GM12891 (cell line): ENCODE measurements around the gene NMNAT1.
"Not testable (repeated sequence)": the region's sequence is repeated elsewhere in the genome, so short reads cannot be mapped to it uniquely, and the experiment has no call there.

Source experiments
- DNase-seq: peaks from one replicate; pipeline ENCODE4 v3.0.0; 2011; ENCODE audit warnings: low spot score; ENCODE audit not compliant: insufficient read length
- FAIRE-seq: peaks from 2 replicates; lab custom pipeline; 2011; peaks lifted over from hg19 to GRCh38; lab: Jason Lieb, UNC
- PAX5 ChIP-seq: IDR thresholded peaks from 2 replicates; pipeline ENCODE4 v1.6.1; 2011; ENCODE audit warnings: low read length, moderate library complexity, mild to moderate bottlenecking; ENCODE audit not compliant: insufficient read depth, severe bottlenecking
- POLR2A ChIP-seq: IDR thresholded peaks from 2 replicates; pipeline ENCODE4 v1.6.1; 2011; ENCODE audit warnings: low read depth, low read length, control low read depth
- POLR2AphosphoS5 ChIP-seq: IDR thresholded peaks from 2 replicates; pipeline ENCODE4 v1.6.1; 2011; ENCODE audit warnings: low read depth, low read length, control low read depth
- POU2F2 ChIP-seq: IDR thresholded peaks from 2 replicates; pipeline ENCODE4 v1.6.1; 2011; ENCODE audit warnings: low read depth, mild to moderate bottlenecking, control low read depth, low read length, moderate library complexity
- SPI1 ChIP-seq: IDR thresholded peaks from 2 replicates; pipeline ENCODE4 v1.6.1; 2011; ENCODE audit warnings: low read depth, low read length, control low read depth
- TAF1 ChIP-seq: IDR thresholded peaks from 2 replicates; pipeline ENCODE4 v1.6.1; 2011; ENCODE audit warnings: low read depth, low read length, control low read depth

The NMNAT1 gene

DNA sequence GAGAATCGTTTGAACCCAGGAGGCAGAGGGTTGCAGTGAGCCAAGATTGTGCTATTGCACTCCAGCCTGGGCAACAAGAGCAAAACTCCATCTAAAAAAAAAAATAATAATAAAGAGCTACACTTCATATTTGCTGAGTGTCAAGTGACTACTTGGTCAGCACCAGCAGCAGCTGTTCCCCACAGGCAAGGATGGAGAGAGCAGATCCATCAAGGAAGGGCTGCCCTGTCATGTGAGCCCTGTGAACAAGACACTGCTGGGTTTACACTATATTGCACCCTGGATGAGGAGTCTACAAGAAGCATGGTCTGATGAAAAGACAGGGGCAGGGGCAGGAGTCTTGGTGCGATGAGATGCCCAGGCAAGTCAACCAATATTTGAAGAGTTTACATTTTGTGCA is 36.8 kb upstream of the NMNAT1 start:
- no peak for FAIRE-seq
- no peak for TF ChIP-seq POU2F2
- TF ChIP-seq POLR2AphosphoS5 = no peak
- TF ChIP-seq TAF1 = no peak
- no peak for TF ChIP-seq POLR2A
- TF ChIP-seq SPI1 = no peak
- TF ChIP-seq PAX5 = no peak

DNA sequence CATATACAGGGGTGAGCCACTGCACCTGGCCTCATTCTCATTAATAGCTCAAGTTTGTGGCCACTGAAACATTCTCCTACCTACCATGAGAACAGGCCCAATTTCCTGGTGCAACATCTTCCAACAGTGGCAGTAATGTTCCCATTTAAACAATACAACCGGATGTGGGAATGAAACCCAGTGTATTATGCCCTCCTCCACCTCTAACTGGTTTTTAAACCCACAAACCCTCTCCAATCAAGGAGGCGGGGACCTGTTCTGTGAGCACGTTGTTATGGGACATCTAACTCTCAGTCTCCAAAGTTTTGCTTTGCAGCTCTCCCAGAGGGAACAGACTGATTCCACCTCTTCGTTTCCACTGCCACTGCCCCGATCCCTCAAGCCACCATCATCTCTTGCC is 35.8 kb upstream of the NMNAT1 start:
- no peak for FAIRE-seq
- TF ChIP-seq PAX5 = no peak
- TF ChIP-seq POU2F2 = no peak
- no peak for TF ChIP-seq POLR2A
- TF ChIP-seq SPI1 = no peak
- TF ChIP-seq TAF1 = no peak
- no peak for TF ChIP-seq POLR2AphosphoS5
- no peak for DNase-seq

More for the DNA sequence above, 36.8 kb upstream of the NMNAT1 start:
- DNase-seq = no peak

GRCh38 chr1:9908871-9909233 is 34.4 kb upstream of the NMNAT1 start:
- no peak for TF ChIP-seq POLR2AphosphoS5
- TF ChIP-seq POU2F2 = no peak
- no peak for TF ChIP-seq TAF1
- TF ChIP-seq SPI1 = no peak
- TF ChIP-seq PAX5 = no peak
- TF ChIP-seq POLR2A = no peak
- DNase-seq (no peak), FAIRE-seq (no peak)

GRCh38 chr1:9909234-9910046 is 33.8 kb upstream of the NMNAT1 start:
- TF ChIP-seq POU2F2 (no peak), POLR2A (no peak)
- DNase-seq (no peak), FAIRE-seq (peak; percentile 84)

DNA sequence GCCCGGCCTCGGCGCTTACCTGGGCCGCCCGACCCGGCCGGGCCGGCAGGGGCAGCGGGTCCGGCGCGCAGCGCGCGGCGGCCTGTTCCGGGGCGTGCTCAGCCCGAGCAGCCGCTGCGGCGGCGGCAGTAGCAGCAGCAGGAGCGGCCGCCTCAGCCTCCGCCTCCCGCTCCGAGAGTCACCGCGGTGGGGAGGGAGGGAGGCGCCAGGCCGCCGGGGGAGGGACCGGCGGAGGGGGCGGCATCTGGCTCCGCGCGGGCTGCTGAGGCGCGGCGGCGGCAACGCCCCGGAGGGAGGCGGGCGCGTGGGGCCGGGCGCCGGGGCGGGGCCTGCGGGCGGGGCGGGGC is 33.2 kb upstream of the NMNAT1 start, which contains the start of gene CTNNBIP1:
Gene CTNNBIP1, minus strand, starts transcription at position 194 of the 347 bp plus-strand sequence. CDS start 38,205 bp downstream, outside the sequence.
- DNase-seq (peak; percentile 88), FAIRE-seq (no peak)
- TF ChIP-seq PAX5 = no peak
- TF ChIP-seq POLR2A = no peak
- no peak for TF ChIP-seq SPI1
- no peak for TF ChIP-seq POLR2AphosphoS5
- TF ChIP-seq TAF1 = no peak
- no peak for TF ChIP-seq POU2F2

DNA sequence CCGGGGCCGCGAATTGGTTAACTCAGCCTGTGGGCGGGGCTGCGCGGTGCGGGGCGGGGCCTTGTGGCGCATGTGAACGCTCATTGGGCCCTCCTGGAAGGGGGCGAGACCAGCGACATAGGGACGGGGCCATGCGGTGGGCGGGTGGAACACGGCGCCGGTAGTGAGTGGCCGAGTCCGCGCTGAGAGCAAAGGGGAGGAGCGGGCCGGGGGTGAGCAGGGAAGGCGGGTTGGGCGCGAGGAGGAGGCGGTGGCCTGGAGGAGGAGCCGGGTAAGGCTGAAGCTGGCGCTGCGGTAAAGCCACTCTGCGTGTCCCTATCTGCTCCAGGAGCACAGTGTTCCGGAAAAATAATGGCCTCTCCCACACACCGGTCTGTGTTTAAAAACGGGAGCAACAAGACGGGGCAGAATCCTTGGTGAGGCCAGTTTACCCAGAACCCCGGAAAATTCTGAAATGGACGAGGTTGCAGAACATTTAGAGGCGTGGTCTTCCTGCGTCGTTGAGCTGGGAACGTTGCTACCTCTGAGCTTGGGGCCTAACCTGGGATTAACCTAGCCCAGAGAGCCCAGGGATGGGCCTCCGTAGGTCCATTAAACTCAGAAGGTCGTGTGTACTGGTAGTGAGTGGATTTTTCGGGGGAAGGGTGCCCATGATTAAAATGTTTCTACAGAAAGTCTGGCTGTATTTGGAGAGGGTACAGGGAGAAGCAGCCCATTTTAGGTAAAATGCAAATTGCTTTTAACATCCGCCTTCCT is 32.7 kb upstream of the NMNAT1 start:
- DNase-seq (peak; percentile 95), FAIRE-seq (peak; percentile 100)
- peak; percentile 58; the same call in 1 of the 2 replicates for TF ChIP-seq POU2F2
- no peak for TF ChIP-seq POLR2A
- TF ChIP-seq POLR2AphosphoS5 = peak; percentile 44; the same call in 1 of the 2 replicates
- TF ChIP-seq PAX5 = no peak
- TF ChIP-seq SPI1 = no peak
- TF ChIP-seq TAF1 = no peak

DNA sequence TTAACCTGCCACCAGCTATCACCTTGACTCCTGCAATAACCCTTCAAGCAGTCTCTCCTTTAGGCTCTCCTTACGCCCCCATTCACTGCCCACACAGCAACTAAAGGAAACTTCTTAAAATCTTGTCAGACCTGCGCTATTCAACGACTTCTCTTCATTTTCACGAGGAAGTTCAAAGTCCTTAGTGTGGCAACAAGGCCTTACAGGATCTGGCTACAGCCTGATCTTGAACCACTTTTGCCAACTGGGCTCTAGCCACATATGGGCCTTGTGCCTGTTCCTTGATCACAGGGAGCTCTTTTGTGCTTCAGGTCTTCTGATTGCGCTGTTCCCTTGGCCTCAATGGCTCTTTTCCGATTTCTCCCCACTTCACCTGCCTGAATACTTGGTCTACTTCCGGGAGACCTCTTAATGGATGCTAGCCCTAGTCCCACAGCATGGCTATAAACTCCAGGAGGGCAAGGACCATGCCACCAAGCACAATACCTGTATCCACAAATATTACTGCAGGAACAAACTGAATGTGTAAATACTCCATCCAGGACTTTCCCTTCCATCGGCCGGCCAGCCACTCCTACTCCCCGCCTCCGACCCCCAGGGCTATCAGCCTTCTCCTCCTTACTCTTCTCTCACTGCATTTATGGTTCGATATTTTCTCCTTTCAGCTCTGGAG is 30.9 kb upstream of the NMNAT1 start:
- FAIRE-seq = no peak
- TF ChIP-seq TAF1 = no peak
- DNase-seq = no peak

GRCh38 chr1:9914610-9914937 is 28.7 kb upstream of the NMNAT1 start:
- no peak for FAIRE-seq

GRCh38 chr1:9916452-9916851 is 26.8 kb upstream of the NMNAT1 start:
- FAIRE-seq (no peak), DNase-seq (no peak)
- TF ChIP-seq TAF1 = no peak
- no peak for TF ChIP-seq PAX5
- no peak for TF ChIP-seq POLR2AphosphoS5
- TF ChIP-seq SPI1 = no peak
- no peak for TF ChIP-seq POU2F2

More at GRCh38 chr1:9914610-9914937, 28.7 kb upstream of the NMNAT1 start:
- TF ChIP-seq SPI1 (no peak), POLR2AphosphoS5 (no peak), POU2F2 (no peak), TAF1 (no peak), PAX5 (no peak), POLR2A (no peak)
- DNase-seq = no peak

DNA sequence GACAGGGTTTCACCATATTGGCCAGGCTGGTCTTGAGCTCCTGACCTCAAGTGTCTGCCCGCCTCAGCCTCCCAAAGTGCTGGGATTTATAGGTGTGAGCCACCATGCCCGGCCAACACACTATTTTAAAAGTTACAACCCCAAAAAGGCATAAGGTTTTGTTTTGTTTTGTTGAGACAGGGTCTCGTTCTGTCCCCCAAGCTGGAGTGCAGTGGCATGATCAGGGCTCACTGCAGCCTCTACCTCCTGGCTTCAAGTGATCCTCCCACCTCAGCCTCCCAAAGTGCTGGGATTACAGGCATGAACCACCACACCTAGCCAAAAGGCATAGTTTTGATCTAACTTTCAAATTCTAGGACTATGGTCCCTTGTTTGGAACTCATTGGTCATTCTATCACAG is 25.8 kb upstream of the NMNAT1 start:
- not testable (repeated sequence) for FAIRE-seq, DNase-seq
